Sciatic nerve (tissue), 2 donors: ENCODE measurements around the gene RYR2. TPM values are rescaled to one million over a fixed set of nuclear protein-coding genes. Genes with fewer than 3 reads are reported as not detected.
"Not testable (repeated sequence)": the region's sequence is repeated elsewhere in the genome, so short reads cannot be mapped to it uniquely, and the experiment has no call there.

ENCODE experiments used
- ATAC-seq: fragments of 200-7000 bp; cut with Tn5 transposase; one replicate; pipeline ENCODE4 v1.9.1; 2020; ENCODE audit warnings: mild to moderate bottlenecking, moderate library complexity
- DNase-seq: peaks from one replicate; pipeline ENCODE4 v3.0.0-alpha.2; 2020; ENCODE audit warnings: low spot score
- intact Hi-C: fragments of 100-400 bp; cut with DNase I; formaldehyde crosslinking; loops from one replicate; pipeline ENCODE4 v1.14.2; 2022
- total RNA-seq: library from RNA; stranded (reverse); fragmentation: NEBNext Ultra II Directional; extraction: Animal tissue kit (Norgen Biotek cat#: 25700); gene quantifications from one replicate; pipeline ENCODE4 v1.2.1, GENCODE V29; 2021
- donor health status: DM: no; HTN: no; CAD: no.
- donor health status: DM: no; HTN: no; CAD: no.

RYR2 gene
- total RNA-seq, 1 donor from 2014 or later, result 0.49 TPM

GRCh38 chr1:237562242-237562823, 520.3 kb downstream of the RYR2 start:
- intact Hi-C loops, result no loop called here
- DNase-seq (no peak), ATAC-seq (no peak)

DNA sequence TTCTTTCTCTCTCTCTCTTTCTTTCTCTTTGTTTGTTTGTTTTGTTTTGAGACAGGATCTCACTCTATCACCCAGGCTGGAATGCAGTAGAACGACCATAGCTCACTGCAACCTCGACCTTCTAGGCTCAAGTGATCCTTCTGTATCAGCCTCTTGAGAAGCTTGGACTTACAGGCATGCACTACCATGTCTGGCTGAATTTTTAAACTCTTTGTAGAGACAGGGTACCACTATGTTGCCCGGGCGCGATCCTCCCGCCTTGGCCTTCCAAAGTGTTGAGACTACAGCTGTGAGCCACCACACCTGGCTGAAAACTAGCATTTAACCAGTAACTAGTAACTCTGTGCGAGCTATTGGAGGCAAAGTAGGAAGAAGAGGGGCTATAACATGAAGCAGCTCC, 523.3 kb downstream of the RYR2 start:
- intact Hi-C loops, result no loop called here
- no peak for ATAC-seq
- no peak for DNase-seq

DNA sequence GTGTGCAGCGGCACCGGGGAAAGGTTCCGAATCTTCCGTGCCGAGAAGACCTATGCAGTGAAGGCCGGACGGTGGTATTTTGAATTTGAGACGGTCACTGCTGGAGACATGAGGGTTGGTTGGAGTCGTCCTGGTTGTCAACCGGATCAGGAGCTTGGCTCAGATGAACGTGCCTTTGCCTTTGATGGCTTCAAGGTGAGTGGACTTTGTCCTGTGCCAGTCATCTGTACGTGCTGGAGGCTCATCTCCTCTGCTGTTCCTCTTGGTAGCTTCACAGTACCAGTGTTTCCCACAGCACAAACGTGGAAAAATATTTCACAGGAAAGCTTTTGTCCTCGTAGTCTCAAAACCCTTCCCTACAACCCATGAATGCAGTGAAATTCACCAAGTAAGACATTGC, 524.6 kb downstream of the RYR2 start:
- DNase-seq, result no peak
- no peak for ATAC-seq
- intact Hi-C loops, result no loop called here

DNA sequence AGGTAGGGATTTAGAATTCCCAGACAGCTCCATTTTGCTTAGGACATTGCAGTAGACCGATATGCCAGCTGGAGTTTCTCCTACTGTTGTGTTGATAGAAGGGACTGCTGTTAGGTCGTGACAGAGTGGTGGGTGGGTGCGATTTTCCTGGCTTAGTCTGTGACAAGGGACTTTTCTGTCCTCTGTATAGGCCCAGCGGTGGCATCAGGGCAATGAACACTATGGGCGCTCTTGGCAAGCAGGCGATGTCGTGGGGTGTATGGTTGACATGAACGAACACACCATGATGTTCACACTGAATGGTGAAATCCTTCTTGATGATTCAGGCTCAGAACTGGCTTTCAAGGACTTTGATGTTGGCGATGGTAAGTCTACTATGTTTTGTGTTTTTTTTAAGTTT, 527.0 kb downstream of the RYR2 start:
- intact Hi-C loops, result no loop called here
- DNase-seq (no peak), ATAC-seq (no peak)

DNA sequence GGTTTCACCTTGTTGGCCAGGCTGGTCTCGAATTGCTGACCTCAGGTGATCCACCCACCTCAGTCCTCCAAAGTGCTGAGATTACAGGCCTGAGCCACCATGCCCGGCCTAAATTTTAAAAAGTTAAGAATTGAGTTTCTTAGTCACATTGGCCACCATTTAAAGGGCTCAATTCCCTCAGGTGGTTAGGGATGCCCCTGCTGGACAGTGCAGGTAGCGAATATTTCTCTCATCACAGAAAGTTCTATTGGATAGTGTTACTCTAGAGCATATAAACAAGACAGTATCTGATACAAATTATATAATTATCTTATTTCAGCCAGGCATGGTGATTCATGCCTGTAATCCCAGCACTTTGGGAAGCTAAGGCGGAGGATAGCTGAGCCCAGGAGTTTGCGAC, 528.5 kb downstream of the RYR2 start:
- ATAC-seq (no peak), DNase-seq (no peak)
- intact Hi-C loops, result no loop called here

DNA sequence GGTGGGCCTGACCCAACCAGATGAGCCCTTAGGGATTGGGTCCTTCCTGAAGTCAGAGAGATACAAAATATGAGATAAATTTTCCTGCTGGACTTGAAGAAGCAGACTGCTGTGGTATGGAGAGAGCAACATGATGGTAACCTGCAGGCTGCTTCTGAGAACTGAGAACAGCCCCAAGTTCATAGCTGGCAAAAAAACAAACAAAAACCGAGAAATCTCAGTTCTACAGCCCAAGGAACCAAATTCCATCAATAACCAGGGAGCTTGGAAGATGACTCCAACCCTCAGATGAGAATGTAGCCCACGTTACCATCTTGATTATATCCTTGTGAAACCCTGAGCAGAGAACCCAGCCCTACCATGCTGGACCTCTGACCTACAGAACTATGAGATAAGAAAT, 532.6 kb downstream of the RYR2 start:
- DNase-seq (no peak), ATAC-seq (no peak)
- intact Hi-C loops, result no loop called here

DNA sequence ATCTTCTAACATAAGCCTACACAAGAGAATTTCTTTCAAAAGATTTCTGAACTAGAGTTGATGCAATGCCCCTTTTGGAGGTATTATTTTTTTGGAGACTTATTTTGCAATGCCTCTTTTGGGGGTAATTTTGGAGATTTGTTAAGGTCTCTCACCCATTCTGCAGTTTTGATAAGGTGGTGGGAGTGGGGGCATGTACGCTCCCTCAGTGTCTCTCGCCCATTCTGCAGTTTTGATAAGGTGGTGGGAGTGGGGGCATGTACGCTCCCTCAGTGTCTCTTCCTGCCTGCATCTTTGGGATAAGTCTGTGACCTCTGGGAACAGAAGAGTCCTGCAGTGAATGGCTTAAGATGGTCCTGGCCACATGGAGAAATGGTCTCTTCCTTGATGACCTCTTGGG, 536.6 kb downstream of the RYR2 start:
- ATAC-seq (no peak), DNase-seq (no peak)
- intact Hi-C loops, result no loop called here

DNA sequence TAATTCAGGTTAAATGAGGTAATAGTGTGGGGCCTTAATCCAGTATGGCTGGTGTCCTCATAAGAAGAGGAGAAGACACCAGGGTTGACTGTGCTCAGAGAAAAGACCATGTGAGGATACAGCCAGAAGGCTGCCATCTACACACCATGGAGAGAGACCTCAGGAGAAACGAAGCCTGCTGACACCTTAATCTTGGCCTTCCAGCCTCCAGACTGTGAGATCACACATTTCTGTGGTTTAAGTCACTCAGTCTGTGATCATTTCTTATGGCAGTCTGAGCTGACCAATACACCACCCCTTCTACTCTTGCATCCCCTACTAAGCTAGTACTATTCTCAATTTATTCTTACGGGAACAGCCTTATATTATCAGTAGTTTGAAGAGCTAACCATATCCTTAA, 538.7 kb downstream of the RYR2 start:
- ATAC-seq, result no peak
- no peak for DNase-seq

DNA sequence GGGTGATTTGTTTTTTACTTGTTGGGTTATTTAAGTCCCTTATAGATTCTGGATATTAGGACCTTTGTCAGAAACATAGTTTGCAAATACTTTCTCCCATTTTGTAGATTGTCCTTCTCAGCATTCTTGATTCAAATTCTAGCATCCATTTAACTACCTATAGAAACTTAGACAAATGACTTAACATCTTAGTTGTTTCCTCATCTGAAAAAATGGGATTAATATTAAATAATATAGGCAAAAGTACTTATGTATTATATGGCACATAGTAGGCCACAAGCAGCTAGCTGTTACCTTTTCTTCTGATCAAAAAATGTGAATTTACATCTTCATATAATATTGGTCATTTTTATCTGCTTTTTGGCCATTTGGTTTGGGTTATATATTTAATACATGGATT, 541.3 kb downstream of the RYR2 start:
- ATAC-seq, result no peak
- no peak for DNase-seq
- intact Hi-C loops, result no loop called here

More for the DNA sequence above, 538.7 kb downstream of the RYR2 start:
- intact Hi-C loops, result no loop called here

DNA sequence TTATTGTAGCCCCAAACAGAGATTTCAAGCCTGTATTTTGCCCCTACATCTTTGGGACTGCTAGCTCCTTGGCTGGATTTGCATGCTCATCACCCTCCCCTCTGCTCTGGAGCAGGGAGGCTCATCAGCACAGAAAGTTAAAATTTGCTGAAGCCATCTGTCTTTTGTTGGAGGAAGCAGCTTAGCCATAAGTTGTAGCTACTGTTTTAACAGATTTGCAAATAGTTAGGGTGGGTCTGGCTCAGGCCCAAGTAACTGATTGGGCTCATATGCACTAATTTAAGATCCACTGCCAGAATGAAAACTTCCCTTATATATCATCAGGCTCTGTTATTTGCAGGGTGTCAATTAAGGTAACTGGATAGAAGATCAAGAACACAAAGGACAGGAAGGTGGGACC, 541.8 kb downstream of the RYR2 start:
- ATAC-seq (no peak), DNase-seq (no peak)
- intact Hi-C loops, result no loop called here

DNA sequence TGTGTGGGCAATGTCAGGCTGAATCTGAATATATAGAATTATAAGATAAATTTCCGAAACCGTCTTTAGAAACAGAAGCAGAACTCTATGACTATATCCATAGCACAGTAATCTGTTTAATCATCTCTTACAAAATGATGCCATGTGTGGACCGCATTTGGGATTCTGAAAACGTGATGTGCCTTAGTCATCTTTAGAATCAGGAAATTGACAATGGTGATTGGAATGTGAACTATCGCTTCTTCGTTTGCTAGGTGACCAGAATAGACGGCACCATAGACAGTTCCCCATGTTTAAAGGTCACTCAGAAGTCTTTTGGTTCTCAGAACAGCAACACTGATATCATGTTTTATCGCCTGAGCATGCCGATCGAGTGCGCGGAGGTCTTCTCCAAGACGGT, 548.4 kb downstream of the RYR2 start:
- ATAC-seq (no peak), DNase-seq (no peak)
- intact Hi-C loops, result no loop called here

DNA sequence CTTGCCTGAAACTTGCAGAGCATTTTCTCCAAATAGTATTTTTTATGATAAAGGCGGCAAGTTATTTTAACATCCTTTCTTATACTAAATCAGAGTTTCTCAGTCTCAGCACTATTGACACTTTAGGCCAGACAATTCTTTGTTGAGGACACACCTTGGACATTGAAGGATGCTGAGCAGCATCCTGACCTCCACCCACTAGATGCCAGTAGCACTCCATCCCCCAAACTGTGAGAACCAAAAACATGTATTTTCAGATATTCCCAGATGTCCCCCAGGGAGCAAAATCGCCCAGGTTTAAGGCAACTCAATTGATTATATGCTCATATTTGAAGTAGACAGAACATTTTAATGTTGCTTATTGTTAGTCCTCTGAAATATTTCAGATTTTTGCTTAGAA, 549.4 kb downstream of the RYR2 start:
- intact Hi-C loops, result no loop called here
- ATAC-seq (no peak), DNase-seq (no peak)

GRCh38 chr1:237603036-237603568, 561.1 kb downstream of the RYR2 start:
- DNase-seq, ATAC-seq, intact Hi-C loops: not testable (repeated sequence)

DNA sequence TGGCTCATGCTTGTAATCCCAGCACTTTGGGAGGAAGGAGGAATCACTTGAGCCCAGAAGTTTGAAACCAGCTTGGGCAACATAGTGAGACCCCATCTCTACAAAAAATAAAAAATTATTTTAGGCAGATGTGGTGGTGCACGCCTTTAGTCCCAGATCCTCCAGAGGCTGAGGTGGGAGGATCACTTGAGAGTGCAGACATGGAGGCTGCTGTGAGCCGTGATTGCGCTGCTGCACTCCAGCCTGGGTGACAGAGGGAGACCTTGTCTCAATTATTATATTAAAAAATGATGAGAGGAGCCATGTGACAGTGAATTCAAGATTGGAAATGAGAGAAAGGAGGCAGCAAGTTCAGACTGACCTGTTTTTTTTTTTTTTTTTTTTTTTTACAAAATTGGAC, 566.4 kb downstream of the RYR2 start:
- no peak for ATAC-seq
- intact Hi-C loops, result no loop called here
- no peak for DNase-seq

GRCh38 chr1:237610157-237610556, 568.2 kb downstream of the RYR2 start:
- ATAC-seq, result no peak
- intact Hi-C loops, result no loop called here
- DNase-seq, result no peak

DNA sequence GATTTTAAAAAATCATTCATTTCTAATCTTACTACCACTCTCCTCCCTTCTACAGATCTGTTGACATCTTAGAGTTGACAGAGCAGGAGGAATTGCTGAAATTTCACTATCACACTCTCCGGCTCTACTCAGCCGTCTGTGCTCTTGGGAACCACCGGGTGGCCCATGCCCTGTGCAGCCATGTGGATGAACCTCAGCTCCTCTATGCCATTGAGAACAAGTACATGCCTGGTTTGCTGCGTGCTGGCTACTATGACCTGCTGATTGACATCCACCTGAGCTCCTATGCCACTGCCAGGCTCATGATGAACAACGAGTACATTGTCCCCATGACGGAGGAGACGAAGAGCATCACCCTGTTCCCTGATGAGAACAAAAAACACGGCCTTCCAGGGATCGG, 572.0 kb downstream of the RYR2 start:
- intact Hi-C loops, result no loop called here
- DNase-seq, result no peak
- no peak for ATAC-seq

DNA sequence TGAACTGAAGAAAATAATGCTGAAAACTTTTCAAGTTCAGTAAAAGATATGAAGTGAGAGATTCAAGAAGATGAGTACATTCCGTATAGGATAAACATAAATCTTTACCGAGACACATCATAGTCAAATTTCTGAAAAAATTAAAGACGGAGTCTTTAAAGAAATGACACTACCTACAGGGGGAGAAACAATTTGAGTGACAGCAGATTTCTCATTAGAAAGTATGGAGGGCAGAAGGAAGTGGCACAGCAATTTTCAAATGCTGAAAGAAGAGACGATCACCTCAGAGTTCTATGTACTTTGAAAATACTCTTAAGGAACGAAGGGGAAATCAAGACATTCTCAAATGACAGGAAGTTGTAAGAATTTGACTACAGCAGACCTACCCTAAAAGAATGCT, 577.6 kb downstream of the RYR2 start:
- DNase-seq (no peak), ATAC-seq (no peak)
- intact Hi-C loops, result no loop called here

- ATAC-seq (no peak), DNase-seq (no peak)
- intact Hi-C loops, result no loop called here
Observed at GRCh38 chr1:237634922-237635321, 592.9 kb downstream of the RYR2 start.

- DNase-seq (no peak), ATAC-seq (no peak)
- intact Hi-C loops, result no loop called here
Observed at GRCh38 chr1:237638555-237638954, 596.6 kb downstream of the RYR2 start.

DNA sequence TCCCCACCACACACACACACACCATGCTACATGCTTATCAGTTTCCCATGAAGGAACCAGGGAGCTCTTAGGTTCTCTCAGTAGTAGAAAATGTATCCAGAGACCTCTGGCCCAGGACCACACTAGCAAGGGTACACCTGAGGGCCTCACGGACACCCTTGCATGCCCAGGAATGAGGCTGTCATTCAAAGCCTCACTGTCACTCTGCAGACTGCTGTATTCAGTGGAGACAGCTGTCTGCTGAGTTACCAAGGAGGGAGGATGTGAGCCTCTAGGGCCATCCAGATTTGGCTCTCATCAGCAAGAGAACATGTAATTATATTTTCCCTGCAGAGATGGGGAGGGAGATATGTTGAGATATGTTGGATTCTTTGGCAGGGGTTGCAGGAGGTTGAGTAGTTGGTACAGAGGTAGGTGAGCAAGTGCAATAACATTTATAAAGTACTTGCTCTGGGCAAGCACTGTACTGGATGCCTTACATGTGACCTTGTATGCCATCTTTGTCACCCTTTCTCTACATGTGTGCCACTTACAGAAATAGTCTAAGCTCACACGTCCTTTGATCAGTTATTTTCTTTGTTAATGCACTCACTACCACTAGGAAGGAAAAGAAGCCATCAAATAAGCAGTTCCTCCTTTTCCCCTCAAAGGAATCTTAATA, 598.2 kb downstream of the RYR2 start:
- no peak for DNase-seq
- no peak for ATAC-seq
- intact Hi-C loops, result no loop called here

- DNase-seq (no peak), ATAC-seq (no peak)
- intact Hi-C loops, result no loop called here
Observed at GRCh38 chr1:237640966-237641365, 599.0 kb downstream of the RYR2 start.
